Glomerular visceral epithelial cell (primary cell): Measurements from ENCODE around the gene MRPL24.

ENCODE experiments used
- DNase-seq: peaks from one replicate; pipeline ENCODE4 v3.0.0-alpha.2; 2016; ENCODE audit errors: extremely low spot score

The MRPL24 gene

GRCh38 chr1:156692441-156692924 lies 48.4 kb downstream of the MRPL24 start:
- no peak for DNase-seq

DNA sequence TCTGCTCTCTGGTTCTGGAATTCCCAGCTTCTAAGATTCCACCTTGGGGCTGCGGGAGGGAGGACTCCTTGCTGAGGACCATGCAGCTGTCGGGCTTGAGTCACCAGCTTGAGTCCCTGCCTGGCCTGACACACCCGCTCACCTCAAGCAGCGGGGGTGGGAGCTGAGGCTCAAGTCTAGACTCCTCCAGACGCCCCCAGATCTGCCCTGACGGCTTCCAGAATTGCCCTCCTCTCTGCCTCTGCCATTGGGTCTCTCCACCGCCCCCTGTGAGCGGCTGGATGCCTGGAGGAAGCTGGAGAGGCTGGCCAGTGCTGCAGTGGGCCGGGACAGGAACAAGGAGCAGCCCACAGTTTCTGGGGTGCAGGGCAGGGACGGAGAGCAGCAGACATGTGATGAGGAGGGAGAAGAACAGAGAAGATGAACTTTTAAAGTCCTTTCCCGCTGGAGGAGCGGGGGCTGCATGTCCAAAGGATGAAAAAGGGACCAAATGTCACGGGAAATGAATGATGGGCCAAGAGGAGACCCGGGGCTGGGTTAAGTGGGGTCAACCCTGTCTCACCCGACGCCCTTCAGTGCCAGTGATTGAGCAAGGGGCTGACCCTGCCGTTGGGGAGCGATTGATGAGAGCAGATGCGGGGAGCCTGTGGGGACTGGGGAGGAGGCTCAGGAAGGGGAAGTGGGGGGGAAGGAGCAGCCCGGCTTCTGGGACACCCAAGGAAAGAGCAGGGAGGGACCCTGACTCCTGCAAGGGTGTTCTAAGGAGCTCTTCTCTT lies 49.0 kb downstream of the MRPL24 start:
- DNase-seq = peak; percentile 66

- no peak for DNase-seq
Observed at GRCh38 chr1:156691191-156691590, 49.7 kb downstream of the MRPL24 start.

DNA sequence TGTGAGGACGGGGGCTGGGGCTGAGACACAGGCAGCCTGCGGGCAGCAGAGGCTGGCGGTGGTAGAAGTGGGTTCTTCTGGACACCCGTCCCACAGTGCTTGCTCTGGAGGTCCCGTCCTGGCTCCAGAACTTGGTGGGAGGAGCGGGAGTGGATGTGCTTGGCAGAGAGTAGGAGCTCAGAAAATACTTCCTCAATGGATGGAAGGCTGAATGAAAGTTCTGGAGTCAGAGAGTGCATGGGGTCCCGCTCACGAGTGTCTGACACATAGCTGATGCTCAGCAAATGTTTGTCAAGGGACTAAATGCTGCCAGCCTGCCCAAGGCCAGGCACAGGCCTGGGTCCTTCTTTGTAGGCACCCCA lies 50.2 kb downstream of the MRPL24 start:
- no peak for DNase-seq

- peak; percentile 34 for DNase-seq
Observed at GRCh38 chr1:156689953-156690674, 50.8 kb downstream of the MRPL24 start.

GRCh38 chr1:156689035-156689952 lies 51.6 kb downstream of the MRPL24 start:
- DNase-seq = peak; percentile 89
